ENCODE results near the gene RIT1. TPM values are rescaled to one million over a fixed set of nuclear protein-coding genes. Genes with fewer than 3 reads are reported as not detected.

Gene RIT1
- total and polyA plus RNA-seq, 2 donors (not counting 3 experiments of a cell fraction or from before 2014, with no cell fraction given): 46.4 to 65.5 TPM

- intact Hi-C loops (cut with micrococcal nuclease) (no loop called here), dilution Hi-C loops (cut with MboI; ENCODE audit: extremely low pct_ligation_motif_present, low sequenced_read_pairs) (no loop called here)
- FAIRE-seq (no peak), DNase-seq (ENCODE audit: low read depth, low spot score) (peak; percentile 29)
- no peaks in the 10 kb centered on the region for H3K9me3 ChIP-seq (replicated peaks; ENCODE audit: control insufficient read depth, insufficient read depth, low read length)
- H3K9ac ChIP-seq (replicated peaks; ENCODE audit: extremely low read depth, insufficient read depth, low read length): no peak overlapping the region
- no peaks in the 10 kb centered on the region for H3K79me2 ChIP-seq (ENCODE audit: control insufficient read depth, insufficient read depth, low read length)
- no TSS peak for BruUV-seq (replicated peaks)
- H3K36me3 ChIP-seq (ENCODE audit: control insufficient read depth in 2 of 2, extremely low read depth in 1 of 2, insufficient read depth in 2 of 2, low read length in 2 of 2): peaks cover 0 to 3% of the 10 kb centered on the region in 2 experiments
- ChIA-PET POLR2A (interaction anchor here (1.0 kb wide), 1 partner anchor 22 kb away, joined by 5 read pairs; no protein-coding TSS in a partner anchor), CTCF (interaction anchor here (1.5 to 3.2 kb wide), 3 partner anchors 12 to 15 kb away, joined by 3 to 9 read pairs (median 7); partner anchors contain the start of genes GON4L and SYT11)
- H3K4me3 ChIP-seq (replicated peaks in 1 of 3; ENCODE audit: insufficient read depth in 1 of 3, low read depth in 1 of 3, low read length in 3 of 3): no peak overlapping the region
- H4K20me1 ChIP-seq (replicated peaks; ENCODE audit: control insufficient read depth, extremely low read depth, insufficient read depth, low read length): no peaks in the 10 kb centered on the region
- no peak overlapping the region for H3K4me2 ChIP-seq (ENCODE audit: insufficient read depth, low read length)
- TF ChIP-seq CTCF (IDR thresholded peaks at IDR 0.05; ENCODE audit: extremely low read depth in 1 of 2, insufficient read depth in 1 of 2, low read depth in 1 of 2, low read length in 2 of 2) (no peak), MAX (IDR thresholded peaks at IDR 0.05; ENCODE audit: insufficient read depth, insufficient read length) (no peak), MYC (IDR thresholded peaks at IDR 0.05; ENCODE audit: low read depth, low read length) (no peak), JUN (IDR thresholded peaks at IDR 0.05; ENCODE audit: borderline replicate concordance, insufficient read depth, insufficient read length, low read depth) (no peak), GATA2 (IDR thresholded peaks at IDR 0.05; ENCODE audit: insufficient read depth, insufficient read length, low read depth, low read length) (no peak), POLR2AphosphoS5 (IDR thresholded peaks at IDR 0.05; ENCODE audit: insufficient read depth, low read depth, low read length) (no peak), FOS (IDR thresholded peaks at IDR 0.05; ENCODE audit: borderline replicate concordance, insufficient read depth, low read length) (no peak), POLR2A (IDR thresholded peaks at IDR 0.05; ENCODE audit: low read depth, low read length) (no peak), EZH2 (IDR thresholded peaks at IDR 0.05; ENCODE audit: borderline replicate concordance, low read depth, low read length, severe bottlenecking) (no peak)
- no peaks in the 10 kb centered on the region for H3K9me1 ChIP-seq (replicated peaks; ENCODE audit: control insufficient read depth, extremely low read depth, insufficient read depth, low read length)
- H2AFZ ChIP-seq (ENCODE audit: low read depth, low read length): no peak overlapping the region
- no peak overlapping the region for H3K27ac ChIP-seq (ENCODE audit: insufficient read depth, low read depth, low read length)
- H3K4me1 ChIP-seq (ENCODE audit: control insufficient read depth, extremely low read depth, insufficient read depth, low read length): no peaks in the 10 kb centered on the region
- H3K27me3 ChIP-seq (ENCODE audit: control insufficient read depth in 2 of 2, insufficient read depth in 2 of 2, low read length in 2 of 2): no peaks in the 10 kb centered on the region
Measured at GRCh38 chr1:155871390-155871789, 39.8 kb downstream of the RIT1 start.
